ENCODE results near the gene SHISA4.

The SHISA4 gene

GRCh38 chr1:201918343-201918742 is 29.6 kb downstream of the SHISA4 start:
- Histone ChIP-seq H3K27ac (no peak overlapping the region), H3K36me3 (no peaks in the 10 kb centered on the region), H3K27me3 (ENCODE audit: insufficient read depth, low read depth, severe bottlenecking) (no peaks in the 10 kb centered on the region), H3K4me3 (ENCODE audit: low read depth, low read length) (no peak overlapping the region), H3K9me3 (ENCODE audit: severe bottlenecking) (peaks cover 2% of the 10 kb centered on the region)
- DNase-seq, result peak; percentile 31
- TF ChIP-seq CTCF (IDR thresholded peaks at IDR 0.05; ENCODE audit: low read depth, low read length), result no peak

GRCh38 chr1:201921952-201922558 is 33.4 kb downstream of the SHISA4 start:
- Histone ChIP-seq H3K27ac (no peak overlapping the region), H3K4me3 (ENCODE audit: low read depth, low read length) (no peak overlapping the region), H3K9me3 (ENCODE audit: severe bottlenecking) (peaks cover 2% of the 10 kb centered on the region), H3K36me3 (no peaks in the 10 kb centered on the region), H3K27me3 (ENCODE audit: insufficient read depth, low read depth, severe bottlenecking) (no peaks in the 10 kb centered on the region)
- TF ChIP-seq CTCF (IDR thresholded peaks at IDR 0.05; ENCODE audit: low read depth, low read length), result no peak
- DNase-seq, result no peak

- Histone ChIP-seq H3K4me3 (ENCODE audit: low read depth, low read length) (peak overlapping the region; percentile 26), H3K36me3 (no peaks in the 10 kb centered on the region), H3K27me3 (ENCODE audit: insufficient read depth, low read depth, severe bottlenecking) (no peaks in the 10 kb centered on the region), H3K9me3 (ENCODE audit: severe bottlenecking) (peaks cover 2% of the 10 kb centered on the region), H3K27ac (peak overlapping the region; percentile 90)
- peak; percentile 94 for DNase-seq
- TF ChIP-seq CTCF (IDR thresholded peaks at IDR 0.05; ENCODE audit: low read depth, low read length), result no peak
These were observed 36.5 kb downstream of the SHISA4 start for GRCh38 chr1:201925301-201925567.

- Histone ChIP-seq H3K27me3 (ENCODE audit: insufficient read depth, low read depth, severe bottlenecking) (no peaks in the 10 kb centered on the region), H3K27ac (peak overlapping the region; percentile 90), H3K9me3 (ENCODE audit: severe bottlenecking) (peaks cover 2% of the 10 kb centered on the region), H3K4me3 (ENCODE audit: low read depth, low read length) (peak overlapping the region; percentile 26), H3K36me3 (no peaks in the 10 kb centered on the region; the same call in 1 of the 2 replicates)
- TF ChIP-seq CTCF (IDR thresholded peaks at IDR 0.05; ENCODE audit: low read depth, low read length), result no peak
- DNase-seq, result peak; percentile 97
These were observed 37.4 kb downstream of the SHISA4 start for GRCh38 chr1:201925981-201926645.

GRCh38 chr1:201928266-201928665 is 39.6 kb downstream of the SHISA4 start:
- H3K9me3 ChIP-seq (ENCODE audit: severe bottlenecking), result no peaks in the 10 kb centered on the region
- peak; percentile 96 for DNase-seq
- no peaks in the 10 kb centered on the region for H3K27me3 ChIP-seq (ENCODE audit: insufficient read depth, low read depth, severe bottlenecking)
- peaks cover 8% of the 10 kb centered on the region; the same call in 1 of the 2 replicates for H3K36me3 ChIP-seq
- TF ChIP-seq CTCF (IDR thresholded peaks at IDR 0.05; ENCODE audit: low read depth, low read length), result no peak
- H3K4me3 ChIP-seq (ENCODE audit: low read depth, low read length), result no peak overlapping the region
- peak overlapping the region; percentile 90 for H3K27ac ChIP-seq

- H3K36me3 ChIP-seq, result peaks cover 8% of the 10 kb centered on the region; the same call in 1 of the 2 replicates
- no peak for DNase-seq
- no peak for TF ChIP-seq CTCF (IDR thresholded peaks at IDR 0.05; ENCODE audit: low read depth, low read length)
These were observed 41.4 kb downstream of the SHISA4 start for GRCh38 chr1:201930137-201930536.

More at GRCh38 chr1:201930137-201930536, 41.4 kb downstream of the SHISA4 start:
- no peaks in the 10 kb centered on the region for H3K9me3 ChIP-seq (ENCODE audit: severe bottlenecking)
- no peak overlapping the region for H3K4me3 ChIP-seq (ENCODE audit: low read depth, low read length)
- no peaks in the 10 kb centered on the region for H3K27me3 ChIP-seq (ENCODE audit: insufficient read depth, low read depth, severe bottlenecking)
- H3K27ac ChIP-seq, result no peak overlapping the region
